ENCODE data around the gene ATF7. TPM values are rescaled to one million over a fixed set of nuclear protein-coding genes. Genes with fewer than 3 reads are reported as not detected.

The ATF7 gene
- total and polyA plus RNA-seq, 2 donors (not counting 1 experiment from before 2014, with no cell fraction given), result 11.4 to 24.7 TPM

GRCh38 chr12:53493610-53494391 is 132.4 kb downstream of the ATF7 start:
- Histone ChIP-seq H3K9me3 (ENCODE audit: control insufficient read depth, insufficient read depth, low read depth, low read length) (no peaks in the 10 kb centered on the region), H3K4me1 (ENCODE audit: control insufficient read depth, extremely low read depth, insufficient read depth, low read length) (peaks cover 23% of the 10 kb centered on the region), H3K27me3 (ENCODE audit: control insufficient read depth, insufficient read depth, low read length) (no peaks in the 10 kb centered on the region), H3K9ac (ENCODE audit: insufficient read depth, low read length) (no peak overlapping the region), H2AFZ (ENCODE audit: low read length) (no peak overlapping the region), H3K27ac (ENCODE audit: insufficient read depth, low read length) (peak overlapping the region; percentile 71), H3K4me3 (replicated peaks in 1 of 4; ENCODE audit: control extremely low read depth in 1 of 4, insufficient read depth in 1 of 4, low read depth in 3 of 4, low read length in 4 of 4) (peak overlapping the region in 2 of 4 experiments; percentile 51 to 58), H3K36me3 (ENCODE audit: control insufficient read depth, insufficient read depth, low read length) (peaks cover 4% of the 10 kb centered on the region), H4K20me1 (ENCODE audit: control insufficient read depth, extremely low read depth, insufficient read depth, low read length) (no peaks in the 10 kb centered on the region), H3K79me2 (ENCODE audit: control insufficient read depth, insufficient read depth, low read length) (peaks cover 33% of the 10 kb centered on the region), H3K4me2 (ENCODE audit: extremely low read depth, insufficient read depth, low read length) (peak overlapping the region; percentile 83)
- TF ChIP-seq CTCF (conservative IDR thresholded peaks at IDR 0.05 in 1 of 2, IDR thresholded peaks at IDR 0.05 in 1 of 2; ENCODE audit: low read depth in 1 of 2, low read length in 2 of 2) (no peak), EZH2 (IDR thresholded peaks at IDR 0.05; ENCODE audit: low read length, missing control alignments) (no peak)
- DNase-seq (ENCODE audit: low read depth in 2 of 2), result no peak

GRCh38 chr12:53492830-53493609 is 133.2 kb downstream of the ATF7 start:
- Histone ChIP-seq H3K9ac (ENCODE audit: insufficient read depth, low read length) (peak overlapping the region; percentile 55), H3K9me3 (ENCODE audit: control insufficient read depth, insufficient read depth, low read depth, low read length) (no peaks in the 10 kb centered on the region), H3K4me1 (ENCODE audit: control insufficient read depth, extremely low read depth, insufficient read depth, low read length) (peaks cover 23% of the 10 kb centered on the region), H4K20me1 (ENCODE audit: control insufficient read depth, extremely low read depth, insufficient read depth, low read length) (no peaks in the 10 kb centered on the region), H3K36me3 (ENCODE audit: control insufficient read depth, insufficient read depth, low read length) (peaks cover 4% of the 10 kb centered on the region), H3K4me2 (ENCODE audit: extremely low read depth, insufficient read depth, low read length) (peak overlapping the region; percentile 87), H3K27ac (ENCODE audit: insufficient read depth, low read length) (peak overlapping the region; percentile 80), H3K27me3 (ENCODE audit: control insufficient read depth, insufficient read depth, low read length) (no peaks in the 10 kb centered on the region), H2AFZ (ENCODE audit: low read length) (peak overlapping the region; percentile 64), H3K4me3 (replicated peaks in 1 of 4; ENCODE audit: control extremely low read depth in 1 of 4, insufficient read depth in 1 of 4, low read depth in 3 of 4, low read length in 4 of 4) (peak overlapping the region; percentile 38 to 70 (median 50)), H3K79me2 (ENCODE audit: control insufficient read depth, insufficient read depth, low read length) (peaks cover 26% of the 10 kb centered on the region)
- peak; percentile 87 to 89 for DNase-seq (ENCODE audit: low read depth in 2 of 2)
- no peak for TF ChIP-seq EZH2 (IDR thresholded peaks at IDR 0.05; ENCODE audit: low read length, missing control alignments)
- TF ChIP-seq CTCF (conservative IDR thresholded peaks at IDR 0.05 in 1 of 2, IDR thresholded peaks at IDR 0.05 in 1 of 2; ENCODE audit: low read depth in 1 of 2, low read length in 2 of 2), result no peak

- H3K4me2 ChIP-seq (ENCODE audit: extremely low read depth, insufficient read depth, low read length), result peak overlapping the region; percentile 91
- DNase-seq (ENCODE audit: low read depth in 2 of 2), result no peak
- H3K27ac ChIP-seq (ENCODE audit: insufficient read depth, low read length), result peak overlapping the region; percentile 80
- H3K27me3 ChIP-seq (ENCODE audit: control insufficient read depth, insufficient read depth, low read length), result no peaks in the 10 kb centered on the region
- no peaks in the 10 kb centered on the region for H4K20me1 ChIP-seq (ENCODE audit: control insufficient read depth, extremely low read depth, insufficient read depth, low read length)
- peaks cover 18% of the 10 kb centered on the region for H3K79me2 ChIP-seq (ENCODE audit: control insufficient read depth, insufficient read depth, low read length)
- peaks cover 2% of the 10 kb centered on the region for H3K36me3 ChIP-seq (ENCODE audit: control insufficient read depth, insufficient read depth, low read length)
- no peak for TF ChIP-seq EZH2 (IDR thresholded peaks at IDR 0.05; ENCODE audit: low read length, missing control alignments)
- no peak for TF ChIP-seq CTCF (conservative IDR thresholded peaks at IDR 0.05 in 1 of 2, IDR thresholded peaks at IDR 0.05 in 1 of 2; ENCODE audit: low read depth in 1 of 2, low read length in 2 of 2)
- no peak overlapping the region for H2AFZ ChIP-seq (ENCODE audit: low read length)
- H3K4me3 ChIP-seq (replicated peaks in 1 of 4; ENCODE audit: control extremely low read depth in 1 of 4, insufficient read depth in 1 of 4, low read depth in 3 of 4, low read length in 4 of 4), result peak overlapping the region in 3 of 4 experiments; percentile 36 to 70 (median 58)
- no peak overlapping the region for H3K9ac ChIP-seq (ENCODE audit: insufficient read depth, low read length)
- no peaks in the 10 kb centered on the region for H3K9me3 ChIP-seq (ENCODE audit: control insufficient read depth, insufficient read depth, low read depth, low read length)
- H3K4me1 ChIP-seq (ENCODE audit: control insufficient read depth, extremely low read depth, insufficient read depth, low read length), result peaks cover 20% of the 10 kb centered on the region
Measured at GRCh38 chr12:53492188-53492587, 134.0 kb downstream of the ATF7 start.
